ENCODE results near the gene TBC1D22A.

The TBC1D22A gene

GRCh38 chr22:46935506-46936377, 173.3 kb downstream of the TBC1D22A start:
- DNase-seq: no peak
- intact Hi-C loops (cut with DNase I; ENCODE audit: low total_unique reads): no loop called here
- no peak overlapping the region for H3K27ac ChIP-seq
- no peak overlapping the region for H3K4me3 ChIP-seq
- no peaks in the 10 kb centered on the region for H3K27me3 ChIP-seq
- no peak for TF ChIP-seq CTCF (IDR thresholded peaks at IDR 0.05)
- H3K36me3 ChIP-seq: peaks cover 0 to 4% (median 0%) of the 10 kb centered on the region in 3 donors
- no peaks in the 10 kb centered on the region for H3K4me1 ChIP-seq
- H3K9me3 ChIP-seq: no peaks in the 10 kb centered on the region

- Histone ChIP-seq H3K36me3 (peaks cover 0 to 4% (median 0%) of the 10 kb centered on the region in 3 donors), H3K4me3 (no peak overlapping the region), H3K27me3 (no peaks in the 10 kb centered on the region), H3K9me3 (no peaks in the 10 kb centered on the region), H3K4me1 (no peaks in the 10 kb centered on the region), H3K27ac (no peak overlapping the region)
- intact Hi-C loops (cut with DNase I; ENCODE audit: low total_unique reads): no loop called here
- no peak for DNase-seq
- TF ChIP-seq CTCF (IDR thresholded peaks at IDR 0.05): no peak
Observed at GRCh38 chr22:46936378-46936903, 174.0 kb downstream of the TBC1D22A start.

- Histone ChIP-seq H3K4me3 (no peak overlapping the region), H3K27ac (no peak overlapping the region), H3K27me3 (no peaks in the 10 kb centered on the region), H3K9me3 (no peaks in the 10 kb centered on the region), H3K36me3 (peaks cover 0 to 4% (median 0%) of the 10 kb centered on the region in 3 donors), H3K4me1 (no peaks in the 10 kb centered on the region)
- TF ChIP-seq CTCF (IDR thresholded peaks at IDR 0.05): no peak
- no peak for DNase-seq
- intact Hi-C loops (cut with DNase I; ENCODE audit: low total_unique reads): no loop called here
Observed at GRCh38 chr22:46937185-46937584, 174.7 kb downstream of the TBC1D22A start.

GRCh38 chr22:46937939-46938338, 175.5 kb downstream of the TBC1D22A start:
- Histone ChIP-seq H3K36me3 (peaks cover 0 to 4% (median 2%) of the 10 kb centered on the region in 3 donors), H3K27me3 (no peaks in the 10 kb centered on the region), H3K4me1 (no peaks in the 10 kb centered on the region), H3K27ac (no peak overlapping the region), H3K4me3 (no peak overlapping the region), H3K9me3 (no peaks in the 10 kb centered on the region)
- intact Hi-C loops (cut with DNase I; ENCODE audit: low total_unique reads): no loop called here
- no peak for DNase-seq
- TF ChIP-seq CTCF (IDR thresholded peaks at IDR 0.05): no peak

- intact Hi-C loops (cut with DNase I; ENCODE audit: low total_unique reads): no loop called here
- no peak overlapping the region for H3K27ac ChIP-seq
- H3K4me1 ChIP-seq: no peaks in the 10 kb centered on the region
- no peak for DNase-seq
- no peaks in the 10 kb centered on the region for H3K27me3 ChIP-seq
- H3K9me3 ChIP-seq: no peaks in the 10 kb centered on the region
- no peak overlapping the region for H3K4me3 ChIP-seq
- no peak for TF ChIP-seq CTCF (IDR thresholded peaks at IDR 0.05)
- peaks cover 0 to 9% (median 0%) of the 10 kb centered on the region in 3 donors for H3K36me3 ChIP-seq
Observed at GRCh38 chr22:46941968-46942798, 179.7 kb downstream of the TBC1D22A start.
